ENCODE data around the gene TENM4.
A peak's percentile ranks its signal among the peaks of the same experiment; 100 is the strongest.

The TENM4 gene

GRCh38 chr11:78657968-78658839 is 782.6 kb downstream of the TENM4 start:
- no peak for DNase-seq (ENCODE audit: low spot score)

GRCh38 chr11:78657441-78657840 is 783.4 kb downstream of the TENM4 start:
- DNase-seq (ENCODE audit: low spot score): no peak

DNA sequence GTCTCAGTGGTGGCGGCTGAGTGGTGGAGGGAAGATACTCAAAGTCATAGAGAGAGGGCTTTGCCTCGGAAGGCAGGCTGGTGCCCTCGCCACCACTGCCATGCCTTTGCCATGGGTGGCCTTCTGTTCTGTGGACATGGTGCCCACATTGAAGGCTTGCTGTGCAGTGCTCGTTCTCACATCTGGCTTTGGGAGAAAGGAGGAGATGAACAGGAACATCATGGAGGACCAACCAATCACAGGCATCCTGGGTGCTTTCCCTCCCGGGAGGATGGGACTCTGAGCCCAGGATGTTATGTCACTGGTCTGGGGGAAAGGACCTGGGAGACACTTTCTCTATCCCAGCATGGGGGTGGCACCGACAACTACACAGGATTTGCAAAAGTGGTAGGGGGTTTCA is 783.8 kb downstream of the TENM4 start:
- no peak for DNase-seq (ENCODE audit: low spot score)

- no peak for DNase-seq (ENCODE audit: low spot score)
Measured at GRCh38 chr11:78656327-78656726, 784.5 kb downstream of the TENM4 start.

GRCh38 chr11:78655561-78655960 is 785.3 kb downstream of the TENM4 start:
- DNase-seq (ENCODE audit: low spot score): no peak

DNA sequence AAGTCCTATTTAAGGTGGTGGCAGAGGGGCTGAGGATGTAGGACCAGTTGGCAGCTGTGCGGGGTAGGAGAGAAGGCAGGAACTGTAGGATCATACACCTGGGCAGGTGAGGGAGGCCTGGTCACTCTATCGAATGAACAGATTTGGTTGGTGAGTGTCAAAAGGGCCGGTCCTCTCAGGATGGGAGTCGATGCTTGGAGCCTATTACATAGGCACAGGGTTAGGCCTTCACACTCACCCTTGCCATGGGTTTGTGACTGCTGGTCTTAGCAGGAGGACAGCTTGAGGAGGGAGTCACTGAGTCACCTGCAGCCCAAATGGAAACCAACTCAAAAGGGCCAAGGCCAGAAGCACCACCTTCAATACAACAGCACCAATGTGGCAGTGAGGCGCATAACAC is 786.0 kb downstream of the TENM4 start:
- no peak for DNase-seq (ENCODE audit: low spot score)

DNA sequence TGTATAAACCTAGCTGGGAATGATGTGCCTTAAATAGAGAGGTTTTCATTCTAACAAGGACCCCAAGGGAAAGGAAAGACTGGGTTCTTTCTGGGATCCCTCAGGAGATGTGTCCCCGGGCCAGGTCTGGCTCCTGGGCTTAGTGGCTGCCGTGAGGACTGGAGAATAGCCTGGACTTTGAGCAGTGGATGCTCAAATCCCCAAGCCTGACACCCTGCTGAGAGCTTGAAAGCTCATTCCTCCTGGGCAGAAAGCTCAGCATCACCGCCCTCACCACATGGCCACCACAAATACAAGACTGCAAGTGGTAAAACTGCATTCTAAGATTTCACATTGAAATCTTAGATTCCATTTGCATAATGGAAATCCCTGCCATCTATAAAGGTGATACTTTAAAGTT is 786.8 kb downstream of the TENM4 start:
- no peak for DNase-seq (ENCODE audit: low spot score)

DNA sequence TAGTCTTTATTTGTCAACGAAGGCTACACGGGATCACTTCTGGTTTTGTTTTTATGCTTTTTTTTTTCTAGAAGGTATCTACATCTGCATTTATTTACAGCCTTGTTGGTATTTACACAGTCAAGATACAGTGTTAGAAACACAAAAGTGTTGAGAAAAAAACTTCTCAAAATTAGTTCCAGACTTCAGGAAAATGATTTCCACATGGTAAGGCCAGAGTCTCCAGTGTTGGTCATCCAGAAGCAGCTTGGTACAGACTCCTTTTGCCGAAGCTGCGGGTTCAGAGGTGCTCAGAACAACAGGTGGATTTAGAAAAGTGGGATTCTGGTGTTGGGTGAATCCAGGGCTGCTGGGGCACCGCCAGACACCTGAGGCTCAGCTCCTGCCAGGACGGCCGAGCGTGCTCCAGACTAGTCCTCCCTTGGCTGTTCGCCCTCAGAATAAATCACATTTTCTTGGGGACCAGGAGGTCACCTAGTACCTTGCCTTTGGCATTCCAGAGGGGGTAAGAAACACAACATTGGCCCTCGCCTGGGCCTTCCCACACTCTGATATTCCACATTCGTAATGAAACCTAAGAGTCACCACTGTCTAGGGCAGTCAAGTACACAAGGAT is 787.4 kb downstream of the TENM4 start:
- DNase-seq (ENCODE audit: low spot score): no peak

DNA sequence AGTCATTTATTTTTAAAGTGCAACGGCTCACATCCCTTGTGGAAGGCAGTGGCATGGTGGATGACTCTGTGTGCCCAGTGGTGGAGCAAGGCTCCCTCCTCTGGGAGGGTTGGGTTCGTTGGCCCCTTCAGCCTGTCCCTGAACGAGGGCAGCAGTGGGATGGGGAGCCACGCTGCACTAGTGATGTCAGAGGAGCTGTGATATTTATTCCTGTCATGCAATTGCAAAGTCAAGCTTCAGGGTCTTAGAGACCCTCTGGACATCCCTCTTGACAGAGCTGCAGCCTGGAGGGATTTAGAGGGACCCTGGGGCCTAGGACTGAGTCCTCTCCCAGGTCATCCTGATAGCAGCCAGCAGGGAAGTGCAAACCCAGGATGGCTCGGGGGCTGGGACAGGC is 788.0 kb downstream of the TENM4 start:
- no peak for DNase-seq (ENCODE audit: low spot score)

- DNase-seq (ENCODE audit: low spot score): no peak
Measured at GRCh38 chr11:78651923-78652842, 788.6 kb downstream of the TENM4 start.

- DNase-seq (ENCODE audit: low spot score): no peak
Measured at GRCh38 chr11:78651136-78651775, 789.6 kb downstream of the TENM4 start.

- no peak for DNase-seq (ENCODE audit: low spot score)
Measured at GRCh38 chr11:78649361-78650215, 791.2 kb downstream of the TENM4 start.

- DNase-seq (ENCODE audit: low spot score): no peak
Measured at GRCh38 chr11:78647986-78648875, 792.6 kb downstream of the TENM4 start.

DNA sequence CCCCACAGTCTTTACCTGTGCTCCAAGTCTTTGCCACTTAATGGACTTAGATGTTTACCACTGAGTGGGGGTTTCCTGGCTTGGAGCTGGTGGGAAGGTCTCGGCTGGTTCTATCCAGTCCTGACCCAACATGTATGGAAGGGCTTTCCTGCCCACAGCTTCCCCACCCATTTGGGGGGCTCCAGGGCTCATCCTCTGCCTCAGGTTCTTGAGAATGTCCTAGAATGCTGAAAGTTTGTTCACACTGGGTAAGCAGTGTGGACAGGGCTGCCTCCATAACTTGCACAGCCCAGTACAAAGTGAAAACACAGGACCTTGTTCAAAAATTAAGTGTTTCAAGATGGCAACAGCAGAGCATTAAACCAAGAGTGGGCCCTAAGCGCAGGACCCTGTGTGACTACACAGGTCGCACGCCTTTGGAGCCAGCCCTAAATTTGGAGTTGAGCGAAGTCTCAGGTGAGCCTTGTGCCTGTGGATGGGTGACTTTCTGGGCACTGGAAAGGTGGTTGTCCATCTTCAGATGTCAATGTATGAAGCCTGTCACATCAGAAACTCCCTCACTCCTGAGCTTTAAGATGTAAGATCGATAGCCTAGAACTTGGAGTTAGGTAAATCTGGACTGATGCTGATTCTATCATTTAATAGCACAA is 793.4 kb downstream of the TENM4 start:
- DNase-seq (ENCODE audit: low spot score): no peak

DNA sequence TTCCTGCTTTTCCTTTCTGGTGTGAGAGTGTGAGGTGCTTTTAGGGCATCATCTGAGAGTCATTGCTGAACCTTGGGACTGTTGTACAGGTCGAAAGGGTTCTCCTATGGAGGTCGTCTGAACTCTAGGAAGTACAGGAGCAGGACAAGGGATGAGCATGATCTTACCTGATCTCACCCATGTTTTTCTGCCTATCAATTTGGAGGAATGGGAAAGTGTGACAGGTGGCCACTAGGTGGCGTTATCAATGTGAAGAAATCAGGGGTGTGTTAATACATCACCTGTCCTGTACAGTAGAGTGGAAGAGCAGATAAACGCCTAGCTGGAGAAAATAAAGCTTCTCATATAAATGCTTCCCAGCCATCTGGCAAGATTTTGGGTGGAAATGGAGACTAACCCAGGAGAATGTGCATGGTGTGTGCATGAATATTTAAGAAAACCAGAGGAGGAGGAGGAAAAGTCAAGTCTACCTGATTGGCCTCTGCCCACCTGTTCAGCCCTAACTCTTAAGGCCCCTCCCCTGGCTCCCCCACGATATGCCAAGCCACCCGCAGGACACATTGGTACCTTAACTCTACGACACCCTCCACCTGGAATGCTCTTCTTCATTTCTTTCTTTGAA is 794.2 kb downstream of the TENM4 start:
- peak; percentile 41 for DNase-seq (ENCODE audit: low spot score)

DNA sequence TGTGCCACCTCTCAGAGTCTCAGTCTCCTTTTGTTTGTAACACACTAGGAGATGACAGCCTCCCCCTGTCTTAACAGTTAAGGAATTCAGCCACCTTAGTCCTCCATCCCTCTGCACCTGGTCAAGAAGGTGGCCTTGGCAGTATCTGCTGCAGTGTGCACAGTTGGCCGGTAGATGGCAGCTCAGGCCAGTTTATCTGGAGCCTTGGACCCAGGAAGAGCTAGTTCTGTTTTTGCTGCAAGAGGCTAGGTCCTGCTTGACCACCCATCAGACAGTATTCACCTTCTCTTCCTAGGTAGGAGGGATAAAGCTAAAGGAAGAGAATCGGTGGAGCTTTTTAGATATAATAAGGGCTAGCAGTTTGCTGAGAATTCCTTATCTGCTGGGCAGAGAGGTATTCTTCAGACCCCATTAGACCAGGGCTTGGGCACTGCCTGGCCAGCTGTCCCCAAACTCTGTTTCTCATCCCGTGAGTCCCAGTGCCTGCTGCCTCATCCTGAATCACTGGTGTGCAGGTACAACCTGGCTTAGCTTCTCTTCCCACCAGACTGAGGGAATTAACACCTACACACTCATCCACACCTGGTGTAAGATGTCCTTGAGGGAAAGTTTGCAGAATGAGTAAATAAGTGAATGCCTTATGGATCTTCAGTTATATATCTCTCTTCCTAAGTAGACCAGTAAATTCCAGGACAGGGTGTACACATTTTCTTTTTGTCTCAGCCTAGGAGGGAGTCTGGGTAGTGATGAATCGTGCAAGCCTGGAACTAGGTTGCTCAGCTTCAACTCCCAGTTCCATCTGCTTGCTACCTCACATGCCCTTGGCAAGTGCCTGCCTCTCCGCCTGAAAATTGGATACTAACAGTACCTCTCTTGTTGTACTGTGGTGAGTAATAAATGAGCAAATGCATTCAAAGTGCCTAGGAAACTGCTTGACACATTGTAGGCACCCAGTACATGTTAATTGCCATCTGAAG is 795.3 kb downstream of the TENM4 start:
- DNase-seq (ENCODE audit: low spot score): peak; percentile 79

GRCh38 chr11:78643676-78644056 is 797.2 kb downstream of the TENM4 start:
- no peak for DNase-seq (ENCODE audit: low spot score)
